CD1c-positive myeloid dendritic cell (primary cell): Measurements from ENCODE around the gene WIPF1.

Source experiments
- DNase-seq: peaks from one replicate; pipeline ENCODE4 v3.0.0-alpha.2; 2016; ENCODE audit errors: extremely low spot score

The WIPF1 gene

GRCh38 chr2:174595891-174596397, 1.7 kb downstream of the WIPF1 start:
- DNase-seq = no peak

GRCh38 chr2:174595116-174595809, 2.3 kb downstream of the WIPF1 start:
- no peak for DNase-seq

- DNase-seq = no peak
Observed at GRCh38 chr2:174594456-174594855, 3.1 kb downstream of the WIPF1 start.

GRCh38 chr2:174593574-174594203, 3.9 kb downstream of the WIPF1 start:
- peak; percentile 70 for DNase-seq

GRCh38 chr2:174593041-174593440, 4.6 kb downstream of the WIPF1 start:
- no peak for DNase-seq

GRCh38 chr2:174591740-174592139, 5.9 kb downstream of the WIPF1 start:
- no peak for DNase-seq

GRCh38 chr2:174590928-174591648, 6.5 kb downstream of the WIPF1 start:
- DNase-seq = peak; percentile 21

GRCh38 chr2:174590346-174590745, 7.3 kb downstream of the WIPF1 start:
- no peak for DNase-seq

- no peak for DNase-seq
Observed at GRCh38 chr2:174589334-174589733, 8.3 kb downstream of the WIPF1 start.

GRCh38 chr2:174588463-174588862, 9.1 kb downstream of the WIPF1 start:
- no peak for DNase-seq

- DNase-seq = no peak
Observed at GRCh38 chr2:174587579-174587978, 10.0 kb downstream of the WIPF1 start.

GRCh38 chr2:174586418-174587295, 10.9 kb downstream of the WIPF1 start:
- no peak for DNase-seq

- no peak for DNase-seq
Observed at GRCh38 chr2:174585657-174586252, 11.8 kb downstream of the WIPF1 start.

GRCh38 chr2:174585146-174585545, 12.5 kb downstream of the WIPF1 start:
- DNase-seq = no peak

GRCh38 chr2:174581491-174581890, 16.1 kb downstream of the WIPF1 start:
- DNase-seq = no peak

GRCh38 chr2:174580951-174581350, 16.7 kb downstream of the WIPF1 start:
- no peak for DNase-seq

GRCh38 chr2:174577967-174578589, 19.5 kb downstream of the WIPF1 start:
- DNase-seq = peak; percentile 50

- no peak for DNase-seq
Observed at GRCh38 chr2:174575124-174575776, 22.4 kb downstream of the WIPF1 start.

GRCh38 chr2:174574657-174575056, 22.9 kb downstream of the WIPF1 start:
- no peak for DNase-seq

GRCh38 chr2:174573621-174574081, 24.0 kb downstream of the WIPF1 start:
- DNase-seq = peak; percentile 81
